Measurements from ENCODE around the gene SLC24A4. TPM values are rescaled to one million over a fixed set of nuclear protein-coding genes. Genes with fewer than 3 reads are reported as not detected.

The SLC24A4 gene
- total and polyA plus RNA-seq, 2 of the 4 experiments (the other 2 are of a cell fraction) = not detected

- Histone ChIP-seq H3K14ac (replicated peaks; ENCODE audit: low read depth, low read length) (no peak overlapping the region), H3K23ac (ENCODE audit: low read depth, low read length) (no peak overlapping the region), H3K27ac (ENCODE audit: insufficient read depth, low read length) (no peak overlapping the region), H4K91ac (ENCODE audit: insufficient read depth, low read depth, low read length) (no peak overlapping the region), H3K9me3 (ENCODE audit: control insufficient read depth, insufficient read depth, low read length) (no peaks in the 10 kb centered on the region), H4K20me1 (ENCODE audit: insufficient read depth, low read length) (no peaks in the 10 kb centered on the region), H3K36me3 (ENCODE audit: control insufficient read depth, insufficient read depth, low read length) (no peaks in the 10 kb centered on the region), H3K4me2 (ENCODE audit: low read depth, low read length) (no peak overlapping the region), H3K4me1 (ENCODE audit: control insufficient read depth, insufficient read depth, low read length) (peaks cover 5% of the 10 kb centered on the region; the same call in 1 of the 2 replicates), H3K4me3 (ENCODE audit: insufficient read depth, low read depth, low read length) (no peak overlapping the region), H2BK20ac (ENCODE audit: low read depth, low read length) (no peak overlapping the region), H3K56ac (ENCODE audit: extremely low read depth, insufficient read depth, low read length) (no peak overlapping the region), H2AK5ac (ENCODE audit: low read depth, low read length) (no peak overlapping the region), H2AFZ (replicated peaks; ENCODE audit: low read length, poor library complexity) (no peak overlapping the region), H3K9ac (ENCODE audit: low read depth, low read length) (no peak overlapping the region), H2BK5ac (ENCODE audit: low read depth, low read length, poor library complexity, severe bottlenecking) (no peak overlapping the region), H2AK9ac (replicated peaks; ENCODE audit: low read depth, low read length, poor library complexity) (no peak overlapping the region), H3K79me1 (ENCODE audit: low read depth in 1 of 2, low read length in 2 of 2) (no peaks in the 10 kb centered on the region), H2BK15ac (ENCODE audit: low read depth, low read length) (no peak overlapping the region), H4K5ac (ENCODE audit: low read depth, low read length) (no peak overlapping the region), H2BK120ac (ENCODE audit: low read depth, low read length) (no peak overlapping the region), H3K18ac (ENCODE audit: low read depth, low read length) (no peak overlapping the region), H3K27me3 (ENCODE audit: control insufficient read depth, insufficient read depth, low read length) (no peaks in the 10 kb centered on the region; the same call in 1 of the 2 replicates), H3K4ac (ENCODE audit: low read depth, low read length) (no peak overlapping the region), H3K9me1 (ENCODE audit: insufficient read depth, low read length) (peaks cover 10% of the 10 kb centered on the region; the same call in 1 of the 2 replicates), H4K8ac (ENCODE audit: low read depth in 2 of 2, low read length in 2 of 2) (no peak overlapping the region)
- in situ Hi-C loops (cut with MboI; ENCODE audit: low sequenced_read_pairs) (no loop called here), intact Hi-C loops (cut with micrococcal nuclease) (no loop called here), dilution Hi-C loops (cut with HindIII; ENCODE audit: low sequenced_read_pairs, unreplicated experiment) (no loop called here)
- POLR2A ChIA-PET (ENCODE audit: unreplicated experiment) = no interaction called here
- DNase-seq (no peak), ATAC-seq (ENCODE audit: low read depth) (no peak)
- CTCF ChIA-PET = no interaction called here
- WGBS, 2 experiments (ENCODE audit: extremely low coverage in 2 of 2, insufficient read length in 1 of 2) = no CpG with 5 or more reads among the region's 1 CpG
- BruUV-seq (replicated peaks) = no TSS peak
- TF ChIP-seq MAFK (IDR thresholded peaks at IDR 0.05; ENCODE audit: low read depth, low read length) (no peak), NFE2L2 (IDR thresholded peaks at IDR 0.05; ENCODE audit: low read depth, low read length) (no peak), BHLHE40 (IDR thresholded peaks at IDR 0.05; ENCODE audit: low read depth, low read length) (no peak)
Observed at GRCh38 chr14:92481811-92482555, 159.0 kb downstream of the SLC24A4 start.

Measured in IMR-90 (cell line).